Activated B cell treated with CpG ODN at 0.5 μM for 24 hours (primary cell): Measurements from ENCODE around the gene PTPRD. TPM values are rescaled to one million over a fixed set of nuclear protein-coding genes. Genes with fewer than 3 reads are reported as not detected.

Experiments used
- ATAC-seq: fragments of 200-7000 bp; cut with Tn5 transposase; one replicate; pipeline ENCODE4 v1.10.0; 2021; ENCODE audit warnings: low read depth, mild to moderate bottlenecking, moderate library complexity
- CTCF ChIA-PET: fragments of 350-600 bp; sonication (Branson Sonifier 250); formaldehyde crosslinking; loops from one replicate; lab custom pipeline; 2021; ENCODE audit warnings: antibody characterized with exemption; lab: Charles Lee
- POLR2A ChIA-PET: fragments of 350-600 bp; sonication (Branson Sonifier 250); formaldehyde crosslinking; loops from one replicate; lab custom pipeline; 2021; ENCODE audit warnings: antibody characterized with exemption; lab: Charles Lee
- DNase-seq: peaks from one replicate; pipeline ENCODE4 v3.0.0; 2022
- H3K27ac Mint-ChIP-seq: one replicate; pipeline ENCODE4 v1.8.0; 2020; ENCODE audit warnings: mixed read lengths
- H3K27me3 Mint-ChIP-seq: one replicate; pipeline ENCODE4 v1.8.0; 2021; ENCODE audit warnings: mixed read lengths
- H3K36me3 Mint-ChIP-seq: one replicate; pipeline ENCODE4 v1.8.0; 2021; ENCODE audit warnings: low read depth, mixed read lengths
- H3K4me1 Mint-ChIP-seq: one replicate; pipeline ENCODE4 v1.8.0; 2021; ENCODE audit warnings: mixed read lengths
- H3K4me3 Mint-ChIP-seq: one replicate; pipeline ENCODE4 v1.8.0; 2020; ENCODE audit warnings: mild to moderate bottlenecking, mixed read lengths
- H3K9me3 Mint-ChIP-seq: one replicate; pipeline ENCODE4 v1.8.0; 2020; ENCODE audit warnings: mixed read lengths
- intact Hi-C: fragments of 100-400 bp; cut with micrococcal nuclease; formaldehyde crosslinking; loops from one replicate; pipeline ENCODE4 v1.15.1; 2024
- total RNA-seq: library from RNA; stranded (reverse); gene quantifications from 2 replicates; pipeline ENCODE4 v1.2.3, GENCODE V29; 2022
- TF ChIP-seq, protein P1 (sequence below): fragments of 200-600 bp; IDR thresholded peaks from one replicate; pipeline ENCODE4 v1.8.0; 2022; ENCODE audit warnings: antibody characterized with exemption, mild to moderate bottlenecking

The PTPRD gene
- total RNA-seq, 1 donor from 2014 or later, result 0.04 TPM

- ATAC-seq, result no peak
- ChIA-PET CTCF (no interaction called here), POLR2A (no interaction called here)
- TF ChIP-seq, protein P1, sequence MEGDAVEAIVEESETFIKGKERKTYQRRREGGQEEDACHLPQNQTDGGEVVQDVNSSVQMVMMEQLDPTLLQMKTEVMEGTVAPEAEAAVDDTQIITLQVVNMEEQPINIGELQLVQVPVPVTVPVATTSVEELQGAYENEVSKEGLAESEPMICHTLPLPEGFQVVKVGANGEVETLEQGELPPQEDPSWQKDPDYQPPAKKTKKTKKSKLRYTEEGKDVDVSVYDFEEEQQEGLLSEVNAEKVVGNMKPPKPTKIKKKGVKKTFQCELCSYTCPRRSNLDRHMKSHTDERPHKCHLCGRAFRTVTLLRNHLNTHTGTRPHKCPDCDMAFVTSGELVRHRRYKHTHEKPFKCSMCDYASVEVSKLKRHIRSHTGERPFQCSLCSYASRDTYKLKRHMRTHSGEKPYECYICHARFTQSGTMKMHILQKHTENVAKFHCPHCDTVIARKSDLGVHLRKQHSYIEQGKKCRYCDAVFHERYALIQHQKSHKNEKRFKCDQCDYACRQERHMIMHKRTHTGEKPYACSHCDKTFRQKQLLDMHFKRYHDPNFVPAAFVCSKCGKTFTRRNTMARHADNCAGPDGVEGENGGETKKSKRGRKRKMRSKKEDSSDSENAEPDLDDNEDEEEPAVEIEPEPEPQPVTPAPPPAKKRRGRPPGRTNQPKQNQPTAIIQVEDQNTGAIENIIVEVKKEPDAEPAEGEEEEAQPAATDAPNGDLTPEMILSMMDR, result no peak
- H3K36me3 Mint-ChIP-seq, result no peaks in the 10 kb centered on the region
- no peak overlapping the region for H3K27ac Mint-ChIP-seq
- H3K27me3 Mint-ChIP-seq, result no peaks in the 10 kb centered on the region
- no peak overlapping the region for H3K4me3 Mint-ChIP-seq
- no peak for DNase-seq
- H3K9me3 Mint-ChIP-seq, result peaks cover 5% of the 10 kb centered on the region
- intact Hi-C loops, result no loop called here
- no peaks in the 10 kb centered on the region for H3K4me1 Mint-ChIP-seq
These were observed 347.6 kb downstream of the PTPRD start for GRCh38 chr9:10265153-10265631.

DNA sequence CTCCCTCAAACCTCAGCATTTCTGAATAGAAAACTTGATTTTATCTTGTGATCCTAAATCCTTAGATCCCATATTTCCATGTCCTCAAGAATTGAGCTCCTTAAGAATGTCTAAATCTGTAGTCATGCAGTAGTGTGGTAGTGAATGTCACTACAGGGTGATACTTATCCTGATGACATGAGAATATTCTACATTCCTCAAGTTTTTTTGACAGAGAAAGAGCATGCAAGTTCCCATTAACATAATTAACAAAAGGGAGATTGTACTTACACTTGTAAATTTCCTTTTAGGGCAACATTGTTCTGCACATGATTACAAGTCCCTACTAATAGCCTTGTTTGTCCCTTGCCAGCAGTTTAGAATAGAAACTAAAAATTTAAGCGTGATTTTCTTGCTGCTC, 352.3 kb downstream of the PTPRD start:
- TF ChIP-seq, protein P1, result no peak
- Mint-ChIP-seq H3K4me3 (no peak overlapping the region), H3K36me3 (no peaks in the 10 kb centered on the region), H3K9me3 (peaks cover 5% of the 10 kb centered on the region), H3K4me1 (no peaks in the 10 kb centered on the region), H3K27me3 (no peaks in the 10 kb centered on the region), H3K27ac (no peak overlapping the region)
- intact Hi-C loops, result no loop called here
- ChIA-PET CTCF (no interaction called here), POLR2A (no interaction called here)
- DNase-seq, result no peak
- no peak for ATAC-seq

DNA sequence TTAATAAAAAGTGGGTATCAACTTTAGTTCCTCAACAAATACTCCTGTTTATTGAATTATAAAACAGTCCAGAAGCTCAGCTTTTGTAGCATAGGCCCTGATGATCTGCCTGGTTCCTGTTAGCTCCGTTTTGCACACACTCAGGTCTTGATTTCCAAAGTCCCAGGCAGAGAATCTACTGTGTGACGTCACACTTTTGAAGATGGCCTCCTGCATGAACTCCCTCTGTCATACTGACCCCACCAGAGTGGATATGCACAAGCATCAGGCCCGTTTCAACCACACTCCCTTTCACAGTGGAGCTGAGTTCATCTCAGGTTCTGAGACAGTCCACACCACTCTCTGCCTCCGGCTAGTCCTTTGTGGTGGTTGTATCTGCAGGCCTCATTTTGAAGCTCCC, 353.1 kb downstream of the PTPRD start:
- peaks cover 5% of the 10 kb centered on the region for H3K9me3 Mint-ChIP-seq
- no peaks in the 10 kb centered on the region for H3K27me3 Mint-ChIP-seq
- POLR2A ChIA-PET, result no interaction called here
- H3K4me1 Mint-ChIP-seq, result no peaks in the 10 kb centered on the region
- no peak overlapping the region for H3K4me3 Mint-ChIP-seq
- H3K27ac Mint-ChIP-seq, result no peak overlapping the region
- DNase-seq (no peak), ATAC-seq (no peak)
- H3K36me3 Mint-ChIP-seq, result no peaks in the 10 kb centered on the region
- intact Hi-C loops, result no loop called here
- CTCF ChIA-PET, result no interaction called here
- TF ChIP-seq, protein P1, result no peak

DNA sequence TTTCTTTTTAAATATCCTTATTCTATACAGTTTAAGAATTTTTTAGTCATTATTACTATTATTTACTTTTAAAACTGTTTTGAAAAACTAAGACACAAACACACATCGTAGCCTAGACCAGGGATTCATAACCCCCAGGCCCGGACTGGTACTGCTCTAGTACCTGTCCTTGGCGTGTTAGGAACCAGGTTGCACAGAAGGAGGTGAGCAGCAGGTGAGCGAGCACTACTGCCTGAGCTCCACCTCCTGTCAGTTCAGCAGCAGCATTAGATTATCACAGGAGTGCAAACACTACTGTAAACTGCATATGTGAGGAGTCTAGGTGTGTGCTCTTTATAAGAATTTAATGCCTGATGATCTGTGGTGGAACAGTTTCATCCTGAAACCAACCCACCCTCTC, 357.0 kb downstream of the PTPRD start:
- no peaks in the 10 kb centered on the region for H3K9me3 Mint-ChIP-seq
- no peaks in the 10 kb centered on the region for H3K27me3 Mint-ChIP-seq
- DNase-seq (no peak), ATAC-seq (no peak)
- H3K4me1 Mint-ChIP-seq, result no peaks in the 10 kb centered on the region
- H3K27ac Mint-ChIP-seq, result no peak overlapping the region
- H3K4me3 Mint-ChIP-seq, result no peak overlapping the region
- CTCF ChIA-PET, result no interaction called here
- intact Hi-C loops, result no loop called here
- POLR2A ChIA-PET, result no interaction called here
- TF ChIP-seq, protein P1, result no peak
- H3K36me3 Mint-ChIP-seq, result no peaks in the 10 kb centered on the region

DNA sequence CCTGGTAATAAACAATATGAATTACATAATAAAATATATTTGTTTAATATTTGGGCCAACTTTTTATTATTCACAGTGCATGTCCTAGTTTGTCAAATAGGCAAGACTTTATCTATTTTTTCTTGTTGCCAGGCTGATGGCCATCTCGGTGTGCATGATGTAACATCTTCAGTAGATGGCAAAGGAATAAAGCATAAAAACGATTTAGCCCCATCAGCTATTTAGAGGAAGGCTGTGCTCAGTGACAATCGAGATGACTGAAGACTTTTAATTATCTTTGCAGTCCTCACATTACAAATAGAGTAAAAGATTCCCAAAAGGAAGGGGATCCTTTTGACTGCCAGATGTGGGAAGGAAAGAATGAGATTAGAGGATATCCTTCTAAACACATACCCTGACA, 358.5 kb downstream of the PTPRD start:
- POLR2A ChIA-PET, result no interaction called here
- no peak overlapping the region for H3K4me3 Mint-ChIP-seq
- no peak for ATAC-seq

More for the DNA sequence above, 358.5 kb downstream of the PTPRD start:
- intact Hi-C loops, result no loop called here
- H3K9me3 Mint-ChIP-seq, result no peaks in the 10 kb centered on the region
- TF ChIP-seq, protein P1, result no peak
- no peak overlapping the region for H3K27ac Mint-ChIP-seq
- H3K4me1 Mint-ChIP-seq, result no peaks in the 10 kb centered on the region
- no peaks in the 10 kb centered on the region for H3K27me3 Mint-ChIP-seq
- CTCF ChIA-PET, result no interaction called here
- DNase-seq, result no peak
- H3K36me3 Mint-ChIP-seq, result no peaks in the 10 kb centered on the region
